ENCODE measurements around the gene CARS1. TPM values are rescaled to one million over a fixed set of nuclear protein-coding genes. Genes with fewer than 3 reads are reported as not detected.

The CARS1 gene
- total RNA-seq, 6 experiments from 2014 or later, result 51.2 to 64.3 (median 56.1) TPM

DNA sequence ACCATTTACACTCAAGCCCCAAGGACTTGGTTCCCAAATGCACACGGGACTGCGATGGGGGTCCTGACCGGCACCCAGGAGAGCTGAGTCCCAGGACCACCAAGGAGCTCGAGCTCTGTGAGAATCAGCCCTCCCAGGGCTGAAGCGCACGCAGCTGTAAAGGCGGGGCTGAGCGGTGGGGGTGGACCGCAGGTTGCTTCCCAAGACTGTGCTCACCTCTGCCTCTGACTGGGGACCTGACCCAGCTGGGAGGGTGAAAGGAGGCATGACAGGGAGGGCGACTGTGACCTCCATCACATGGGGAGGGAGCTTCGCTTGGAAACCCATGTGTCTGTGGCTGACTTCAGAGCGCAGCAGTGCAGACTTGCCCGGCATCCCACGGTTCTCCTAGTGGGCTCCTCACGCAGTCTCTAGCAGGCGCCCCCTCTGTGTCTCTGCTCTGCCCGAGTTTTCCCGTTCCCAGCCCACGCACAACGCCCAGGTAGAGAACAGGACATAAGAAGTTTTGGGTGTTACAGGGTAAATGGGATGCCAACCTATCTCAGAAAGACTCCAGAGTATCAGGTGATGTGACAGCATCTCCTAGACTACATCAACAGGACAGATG is 49.7 kb downstream of the CARS1 start:
- Mint-ChIP-seq H3K27ac (no peak overlapping the region), H3K9me3 (no peaks in the 10 kb centered on the region), H3K4me1 (ENCODE audit: low read depth) (peaks cover 7% of the 10 kb centered on the region; the same call in 1 of the 2 replicates), H3K4me3 (no peak overlapping the region), H3K36me3 (ENCODE audit: low read depth) (peaks cover 10% of the 10 kb centered on the region; the same call in 1 of the 2 replicates), H3K27me3 (ENCODE audit: insufficient read depth) (peaks cover 3% of the 10 kb centered on the region)
- TF ChIP-seq, protein P1, sequence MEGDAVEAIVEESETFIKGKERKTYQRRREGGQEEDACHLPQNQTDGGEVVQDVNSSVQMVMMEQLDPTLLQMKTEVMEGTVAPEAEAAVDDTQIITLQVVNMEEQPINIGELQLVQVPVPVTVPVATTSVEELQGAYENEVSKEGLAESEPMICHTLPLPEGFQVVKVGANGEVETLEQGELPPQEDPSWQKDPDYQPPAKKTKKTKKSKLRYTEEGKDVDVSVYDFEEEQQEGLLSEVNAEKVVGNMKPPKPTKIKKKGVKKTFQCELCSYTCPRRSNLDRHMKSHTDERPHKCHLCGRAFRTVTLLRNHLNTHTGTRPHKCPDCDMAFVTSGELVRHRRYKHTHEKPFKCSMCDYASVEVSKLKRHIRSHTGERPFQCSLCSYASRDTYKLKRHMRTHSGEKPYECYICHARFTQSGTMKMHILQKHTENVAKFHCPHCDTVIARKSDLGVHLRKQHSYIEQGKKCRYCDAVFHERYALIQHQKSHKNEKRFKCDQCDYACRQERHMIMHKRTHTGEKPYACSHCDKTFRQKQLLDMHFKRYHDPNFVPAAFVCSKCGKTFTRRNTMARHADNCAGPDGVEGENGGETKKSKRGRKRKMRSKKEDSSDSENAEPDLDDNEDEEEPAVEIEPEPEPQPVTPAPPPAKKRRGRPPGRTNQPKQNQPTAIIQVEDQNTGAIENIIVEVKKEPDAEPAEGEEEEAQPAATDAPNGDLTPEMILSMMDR (IDR thresholded peaks at IDR 0.05), result no peak
- no peak for DNase-seq

DNA sequence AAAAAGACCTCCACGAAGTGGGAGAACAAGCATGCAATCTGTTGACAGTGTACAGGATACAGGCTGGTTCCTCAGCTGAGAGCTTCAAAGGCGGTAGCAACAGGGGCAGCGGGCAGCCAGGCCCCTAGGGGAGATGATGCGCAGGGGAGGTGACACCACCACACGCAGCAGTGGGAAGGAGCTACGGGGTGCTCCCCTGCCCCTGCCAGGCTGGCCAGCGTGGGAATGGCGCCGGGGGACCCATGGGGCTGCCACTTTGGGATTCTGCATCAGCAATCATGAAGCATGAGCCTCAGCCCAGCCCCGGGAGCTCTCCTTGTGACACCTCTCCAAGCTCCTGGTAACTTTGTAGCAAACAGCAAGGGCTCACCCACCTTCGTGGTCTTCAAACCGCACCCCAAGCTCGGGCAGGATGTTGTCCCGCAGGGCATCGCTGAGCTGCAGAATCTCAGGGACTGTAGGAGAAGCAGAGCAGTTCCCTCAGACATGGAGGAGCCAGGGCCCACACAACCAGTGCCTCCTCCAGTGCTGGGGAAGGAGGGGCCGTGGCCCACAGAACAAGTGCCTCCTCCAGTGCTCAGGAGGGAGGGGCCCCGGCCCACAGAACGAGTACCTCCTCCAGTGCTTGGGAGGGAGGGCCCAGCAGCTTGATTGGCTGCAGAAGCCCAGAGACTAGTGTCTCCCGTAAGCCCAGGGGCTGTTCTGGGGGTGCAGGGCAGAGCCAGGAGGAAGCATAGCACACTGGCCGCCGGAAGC is 50.5 kb downstream of the CARS1 start:
- Mint-ChIP-seq H3K9me3 (no peaks in the 10 kb centered on the region), H3K4me3 (no peak overlapping the region), H3K27me3 (ENCODE audit: insufficient read depth) (peaks cover 3% of the 10 kb centered on the region), H3K4me1 (ENCODE audit: low read depth) (peaks cover 7% of the 10 kb centered on the region; the same call in 1 of the 2 replicates), H3K27ac (no peak overlapping the region), H3K36me3 (ENCODE audit: low read depth) (peaks cover 11% of the 10 kb centered on the region)
- no peak for DNase-seq
- TF ChIP-seq, protein P1 (IDR thresholded peaks at IDR 0.05), result no peak

DNA sequence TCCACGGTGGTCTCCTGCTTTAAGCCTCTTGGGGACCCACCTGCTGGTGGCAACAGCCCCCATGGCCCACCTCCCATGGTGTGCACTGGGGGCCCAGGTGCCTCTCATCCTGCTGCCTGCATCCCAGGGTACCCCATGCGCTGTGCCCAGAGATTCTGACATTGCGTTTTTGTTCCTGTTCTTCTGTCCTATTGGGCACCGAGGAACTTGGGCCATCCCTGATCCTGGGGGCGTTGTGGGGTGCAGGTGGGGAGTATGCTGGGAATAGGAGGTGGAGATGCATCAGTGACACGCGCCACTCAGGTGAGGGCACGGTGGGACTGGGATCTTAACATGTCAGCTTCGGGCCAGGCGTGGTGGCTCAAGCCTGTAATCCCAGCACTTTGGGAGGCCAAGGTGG is 52.7 kb downstream of the CARS1 start:
- Mint-ChIP-seq H3K4me1 (ENCODE audit: low read depth) (peaks cover 13% of the 10 kb centered on the region), H3K27me3 (ENCODE audit: insufficient read depth) (peaks cover 3% of the 10 kb centered on the region), H3K4me3 (no peak overlapping the region), H3K36me3 (ENCODE audit: low read depth) (peaks cover 16% of the 10 kb centered on the region), H3K9me3 (no peaks in the 10 kb centered on the region), H3K27ac (peak overlapping the region; percentile 14; the same call in 1 of the 2 replicates)
- no peak for DNase-seq
- TF ChIP-seq, protein P1 (IDR thresholded peaks at IDR 0.05), result no peak

DNA sequence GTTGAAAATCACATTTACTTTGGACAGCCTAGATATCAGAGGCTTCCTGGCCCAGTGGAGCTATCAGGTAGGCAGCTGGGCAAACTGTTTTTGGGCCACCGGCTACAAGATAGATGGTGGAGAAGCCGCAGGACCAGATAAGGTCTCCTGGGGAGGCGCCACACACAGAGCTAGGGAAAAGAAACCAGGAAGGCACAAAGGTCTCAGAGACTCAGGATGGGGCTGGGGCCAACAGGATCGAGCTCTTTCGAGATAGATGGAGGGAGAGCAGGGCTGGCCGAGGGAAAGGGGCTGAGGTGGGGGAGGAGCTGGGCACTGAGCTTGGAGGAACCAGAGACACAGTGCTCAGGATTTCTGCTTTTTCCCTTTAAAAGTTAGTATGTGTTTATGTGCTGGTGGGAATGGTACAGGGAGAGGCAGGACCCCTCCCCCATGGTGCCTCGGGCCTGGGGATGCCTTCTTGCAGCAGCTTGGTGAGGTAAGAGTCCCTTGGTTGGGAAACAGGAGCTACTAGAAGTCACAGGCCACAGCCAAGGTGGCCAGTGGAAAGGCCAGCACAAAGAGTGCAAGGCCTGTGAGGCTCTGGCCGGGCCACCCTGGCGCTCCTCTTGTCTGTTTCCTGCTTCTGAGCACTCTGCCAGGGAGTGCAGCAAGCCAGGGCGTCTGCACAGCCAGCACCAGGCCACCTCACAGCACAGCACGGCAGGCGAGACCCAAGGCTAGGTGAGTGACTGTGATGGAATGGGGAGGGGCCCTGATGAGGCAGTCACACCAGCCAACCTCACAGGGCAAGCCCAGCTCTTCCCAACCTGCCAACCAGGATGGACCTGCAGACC is 53.6 kb downstream of the CARS1 start:
- DNase-seq, result no peak
- peaks cover 16% of the 10 kb centered on the region for H3K36me3 Mint-ChIP-seq (ENCODE audit: low read depth)
- peaks cover 13% of the 10 kb centered on the region for H3K4me1 Mint-ChIP-seq (ENCODE audit: low read depth)
- TF ChIP-seq, protein P1 (IDR thresholded peaks at IDR 0.05), result no peak
- H3K27me3 Mint-ChIP-seq (ENCODE audit: insufficient read depth), result peaks cover 3% of the 10 kb centered on the region
- peak overlapping the region; percentile 14; the same call in 1 of the 2 replicates for H3K27ac Mint-ChIP-seq
- no peaks in the 10 kb centered on the region for H3K9me3 Mint-ChIP-seq
- H3K4me3 Mint-ChIP-seq, result no peak overlapping the region

DNA sequence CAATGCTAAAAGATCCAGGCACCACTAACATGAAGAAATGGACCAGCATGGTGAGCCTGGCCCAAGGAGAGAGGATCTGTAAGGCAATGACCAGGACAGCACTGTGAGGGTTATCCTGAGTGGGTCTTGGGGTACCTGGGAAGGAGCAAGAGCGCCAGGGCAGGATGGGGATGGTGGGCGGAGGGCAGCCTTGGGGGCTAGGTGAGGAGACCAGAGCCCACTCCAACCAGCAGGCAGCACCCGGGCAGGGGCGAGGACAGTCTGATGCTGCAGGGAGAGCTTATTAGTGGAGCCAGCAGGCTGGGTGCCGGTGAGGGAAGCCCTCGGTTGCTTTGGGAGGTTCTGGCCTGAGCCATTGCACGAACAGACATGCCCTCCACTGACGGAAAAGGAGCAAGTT is 54.4 kb downstream of the CARS1 start:
- DNase-seq, result no peak
- H3K27ac Mint-ChIP-seq, result no peak overlapping the region
- TF ChIP-seq, protein P1 (IDR thresholded peaks at IDR 0.05), result no peak
- H3K27me3 Mint-ChIP-seq (ENCODE audit: insufficient read depth), result peaks cover 6% of the 10 kb centered on the region
- H3K4me3 Mint-ChIP-seq, result no peak overlapping the region
- H3K36me3 Mint-ChIP-seq (ENCODE audit: low read depth), result peaks cover 16% of the 10 kb centered on the region
- H3K4me1 Mint-ChIP-seq (ENCODE audit: low read depth), result peaks cover 13% of the 10 kb centered on the region
- no peaks in the 10 kb centered on the region for H3K9me3 Mint-ChIP-seq
